HG03066 (cell line): ENCODE measurements around the gene FYCO1.
"Not testable (repeated sequence)": the region's sequence is repeated elsewhere in the genome, so short reads cannot be mapped to it uniquely, and the experiment has no call there.

ENCODE experiments used
- ATAC-seq: cut with Tn5 transposase; IDR thresholded peaks from one replicate; pipeline ENCODE4 v1.9.1; 2021; ENCODE audit warnings: low read depth; ENCODE audit not compliant: unreplicated experiment

Gene FYCO1

GRCh38 chr3:45995236-45996192 is at the start of gene FYCO1:
TSS of gene FYCO1 (minus strand) at chr3:45995824. CDS start at chr3:45984910, 10,914 bp downstream.
- ATAC-seq = peak; percentile 85

- no peak for ATAC-seq
These were observed 43.3 kb upstream of the FYCO1 start for GRCh38 chr3:46038916-46039315.

- not testable (repeated sequence) for ATAC-seq
These were observed 42.4 kb upstream of the FYCO1 start for GRCh38 chr3:46038071-46038470.

GRCh38 chr3:46036191-46036590 is 40.6 kb upstream of the FYCO1 start:
- no peak for ATAC-seq

GRCh38 chr3:46031747-46032146 is 36.1 kb upstream of the FYCO1 start:
- ATAC-seq = no peak

- ATAC-seq = no peak
These were observed 35.6 kb upstream of the FYCO1 start for GRCh38 chr3:46031269-46031668.

GRCh38 chr3:46030626-46031025 is 35.0 kb upstream of the FYCO1 start:
- no peak for ATAC-seq

- ATAC-seq = no peak
These were observed 34.4 kb upstream of the FYCO1 start for GRCh38 chr3:46029953-46030543.

GRCh38 chr3:46027736-46028397 is 32.2 kb upstream of the FYCO1 start:
- ATAC-seq = no peak

GRCh38 chr3:46027021-46027705 is 31.5 kb upstream of the FYCO1 start, which contains the start of gene XCR1:
TSS of gene XCR1 (minus strand) at chr3:46027483. CDS start at chr3:46021947, 5,536 bp downstream.
- no peak for ATAC-seq

- ATAC-seq = no peak
These were observed 29.5 kb upstream of the FYCO1 start for GRCh38 chr3:46025139-46025538.

- ATAC-seq = no peak
These were observed 28.5 kb upstream of the FYCO1 start for GRCh38 chr3:46024131-46024530.

GRCh38 chr3:46022909-46023785 is 27.5 kb upstream of the FYCO1 start:
- ATAC-seq = no peak

- no peak for ATAC-seq
These were observed 25.9 kb upstream of the FYCO1 start for GRCh38 chr3:46021516-46021915.

- ATAC-seq = no peak
These were observed 25.3 kb upstream of the FYCO1 start for GRCh38 chr3:46020766-46021510.

GRCh38 chr3:46019707-46020106 is 24.1 kb upstream of the FYCO1 start:
- ATAC-seq = no peak

- no peak for ATAC-seq
These were observed 22.1 kb upstream of the FYCO1 start for GRCh38 chr3:46017720-46018119.

GRCh38 chr3:46013316-46014094 is 17.9 kb upstream of the FYCO1 start:
- ATAC-seq = no peak
